KOPT-K1 (cell line): ENCODE measurements around the gene CLCN2.

Source experiments
- H3K27ac ChIP-seq: fragments of 200-600 bp; sonication (generic); 2 replicates; pipeline ENCODE4 v1.5.1; 2016; ENCODE audit warnings: antibody characterized with exemption, mild to moderate bottlenecking, low read depth, low read length; ENCODE audit not compliant: poor library complexity, severe bottlenecking
- H3K36me3 ChIP-seq: fragments of 200-600 bp; sonication (generic); 2 replicates; pipeline ENCODE4 v1.5.1; 2017; ENCODE audit warnings: antibody characterized with exemption, mild to moderate bottlenecking, low read length, moderate library complexity; ENCODE audit not compliant: insufficient read depth
- H3K9me3 ChIP-seq: fragments of 200-600 bp; sonication (generic); 2 replicates; pipeline ENCODE4 v1.5.1; 2017; ENCODE audit warnings: antibody characterized with exemption, low read length, mild to moderate bottlenecking; ENCODE audit not compliant: insufficient read depth, poor library complexity, severe bottlenecking

CLCN2 gene

GRCh38 chr3:184384342-184384741 lies 22.9 kb upstream of the CLCN2 start:
- Histone ChIP-seq H3K27ac (no peak overlapping the region), H3K36me3 (no peaks in the 10 kb centered on the region), H3K9me3 (no peaks in the 10 kb centered on the region)

- no peaks in the 10 kb centered on the region for H3K9me3 ChIP-seq
- no peak overlapping the region for H3K27ac ChIP-seq
- H3K36me3 ChIP-seq = no peaks in the 10 kb centered on the region
Measured at GRCh38 chr3:184383033-184383740, 21.8 kb upstream of the CLCN2 start.

- Histone ChIP-seq H3K9me3 (no peaks in the 10 kb centered on the region), H3K27ac (no peak overlapping the region), H3K36me3 (no peaks in the 10 kb centered on the region)
Measured at GRCh38 chr3:184382326-184383032, 21.1 kb upstream of the CLCN2 start.

GRCh38 chr3:184381261-184382224 lies 20.1 kb upstream of the CLCN2 start:
- no peak overlapping the region for H3K27ac ChIP-seq
- no peaks in the 10 kb centered on the region for H3K36me3 ChIP-seq
- H3K9me3 ChIP-seq = no peaks in the 10 kb centered on the region

GRCh38 chr3:184380627-184381260 lies 19.3 kb upstream of the CLCN2 start:
- H3K27ac ChIP-seq = no peak overlapping the region
- no peaks in the 10 kb centered on the region for H3K36me3 ChIP-seq
- H3K9me3 ChIP-seq = no peaks in the 10 kb centered on the region

- Histone ChIP-seq H3K27ac (no peak overlapping the region), H3K36me3 (no peaks in the 10 kb centered on the region), H3K9me3 (no peaks in the 10 kb centered on the region)
Measured at GRCh38 chr3:184380185-184380626, 18.8 kb upstream of the CLCN2 start.

GRCh38 chr3:184379358-184380184 lies 18.2 kb upstream of the CLCN2 start, which contains the start of gene CHRD:
Gene CHRD, plus strand, starts transcription at chr3:184380054. Its CDS starts 265 bp downstream, at chr3:184380319.
- H3K36me3 ChIP-seq = no peaks in the 10 kb centered on the region
- H3K27ac ChIP-seq = no peak within 1 kb of the TSS
- H3K9me3 ChIP-seq = no peaks in the 10 kb centered on the region

GRCh38 chr3:184378651-184379357 lies 17.4 kb upstream of the CLCN2 start:
- no peak overlapping the region for H3K27ac ChIP-seq
- no peaks in the 10 kb centered on the region for H3K36me3 ChIP-seq
- H3K9me3 ChIP-seq = no peaks in the 10 kb centered on the region

GRCh38 chr3:184377882-184378445 lies 16.6 kb upstream of the CLCN2 start, which contains the start of gene THPO:
Gene THPO, minus strand, starts transcription at chr3:184378207. Its CDS starts 1,948 bp downstream, at chr3:184376259.
- H3K9me3 ChIP-seq = no peaks in the 10 kb centered on the region
- no peak within 1 kb of the TSS for H3K27ac ChIP-seq
- H3K36me3 ChIP-seq = no peaks in the 10 kb centered on the region

GRCh38 chr3:184377374-184377773 lies 16.0 kb upstream of the CLCN2 start:
- Histone ChIP-seq H3K36me3 (no peaks in the 10 kb centered on the region), H3K9me3 (no peaks in the 10 kb centered on the region), H3K27ac (no peak overlapping the region)

- H3K36me3 ChIP-seq = no peaks in the 10 kb centered on the region
- no peak overlapping the region for H3K27ac ChIP-seq
- no peaks in the 10 kb centered on the region for H3K9me3 ChIP-seq
Measured at GRCh38 chr3:184375747-184376461, 14.5 kb upstream of the CLCN2 start.

GRCh38 chr3:184373422-184373821 lies 12.0 kb upstream of the CLCN2 start:
- Histone ChIP-seq H3K27ac (no peak overlapping the region), H3K9me3 (no peaks in the 10 kb centered on the region), H3K36me3 (peaks cover 14% of the 10 kb centered on the region)

GRCh38 chr3:184372911-184373310 lies 11.5 kb upstream of the CLCN2 start:
- Histone ChIP-seq H3K9me3 (no peaks in the 10 kb centered on the region), H3K27ac (no peak overlapping the region), H3K36me3 (peaks cover 19% of the 10 kb centered on the region)
